Activated CD4-positive, alpha-beta T cell treated with anti-CD3 and anti-CD28 coated beads, Interleukin-10, Interleukin-2, amounts not matched to agents 100 ng/mL and 50 ng/mL, durations not matched to agents 16 hours and 8 hours (primary cell): ENCODE measurements around the gene NAB2.
A peak's percentile ranks its signal among the peaks of the same experiment; 100 is the strongest.
"Not testable (repeated sequence)": the region's sequence is repeated elsewhere in the genome, so short reads cannot be mapped to it uniquely, and the experiment has no call there.

Experiments
- DNase-seq: peaks from one replicate; pipeline ENCODE4 v3.0.0-alpha.2; 2020

NAB2 gene

GRCh38 chr12:57072661-57073060 is 16.3 kb upstream of the NAB2 start:
- no peak for DNase-seq

- DNase-seq, result not testable (repeated sequence)
Measured at GRCh38 chr12:57073566-57074450, 15.1 kb upstream of the NAB2 start.

- peak; percentile 100 for DNase-seq
Measured at GRCh38 chr12:57078519-57079404, 10.2 kb upstream of the NAB2 start, which contains the start of gene NEMP1. NEMP1 (minus strand) TSS chr12:57078791; CDS start chr12:57078745, 46 bp downstream.

DNA sequence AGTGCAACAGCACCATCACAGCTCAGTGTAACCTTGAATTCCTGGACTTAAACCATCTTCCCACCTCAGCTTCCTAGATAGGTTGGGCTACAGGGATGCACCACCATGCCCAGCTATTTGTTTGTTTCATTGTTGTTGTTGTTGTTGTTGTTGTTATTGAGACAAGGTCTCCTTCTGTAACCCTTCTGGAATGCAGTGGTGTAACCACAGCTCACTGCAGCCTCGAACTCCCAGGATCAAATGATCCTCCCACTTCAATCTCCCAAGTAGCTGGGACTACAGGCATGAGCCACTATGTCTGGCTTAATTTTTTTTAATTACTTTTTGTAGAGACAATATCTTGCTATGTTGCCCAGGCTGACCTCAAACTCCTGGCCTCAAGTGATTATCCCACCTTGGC is 9.1 kb upstream of the NAB2 start:
- no peak for DNase-seq

DNA sequence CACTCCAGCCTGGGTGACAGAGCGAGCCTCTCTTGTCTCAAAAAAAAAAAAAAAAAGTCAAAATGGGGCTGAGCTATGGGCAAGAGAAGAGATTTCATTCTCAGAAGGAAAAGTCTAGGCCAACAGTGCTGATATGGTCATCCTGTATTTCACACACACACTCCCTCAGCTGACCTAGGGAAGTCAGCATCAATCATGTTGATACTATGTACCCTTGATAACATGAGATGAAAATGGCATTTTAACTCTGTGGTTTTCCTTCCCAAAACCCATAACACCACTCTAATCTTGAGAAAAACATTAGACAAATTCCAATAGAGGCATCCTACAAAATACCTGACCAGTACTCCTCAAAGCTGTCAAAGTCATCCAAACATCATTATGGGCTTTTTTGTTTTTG is 8.1 kb upstream of the NAB2 start:
- no peak for DNase-seq

DNA sequence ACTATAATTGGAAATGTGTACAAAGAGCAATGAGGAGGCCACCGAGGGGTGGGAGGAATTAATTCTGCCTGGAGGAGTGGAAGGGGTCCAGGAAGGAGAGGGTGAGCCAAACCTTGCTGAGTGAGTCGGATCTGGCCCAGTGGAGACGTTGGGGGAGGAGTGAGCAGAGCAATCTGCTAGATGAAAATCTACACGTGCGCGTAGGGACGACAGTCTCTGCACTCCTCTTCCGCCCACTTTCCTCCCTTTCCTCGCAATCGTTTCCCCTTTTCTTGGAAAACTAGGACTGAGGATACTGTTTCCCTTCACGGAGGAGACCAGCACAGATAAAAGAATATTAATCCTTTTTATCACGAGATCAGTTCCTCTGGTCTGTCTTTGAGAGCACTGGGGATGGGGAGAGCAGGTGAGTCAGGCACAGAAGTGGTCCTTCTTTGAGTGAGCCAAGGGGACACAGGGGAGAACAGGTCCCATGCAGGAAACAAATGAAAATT is 2.9 kb upstream of the NAB2 start:
- peak; percentile 64 for DNase-seq

- peak; percentile 59 for DNase-seq
Measured at GRCh38 chr12:57086493-57087009, 2.4 kb upstream of the NAB2 start.

DNA sequence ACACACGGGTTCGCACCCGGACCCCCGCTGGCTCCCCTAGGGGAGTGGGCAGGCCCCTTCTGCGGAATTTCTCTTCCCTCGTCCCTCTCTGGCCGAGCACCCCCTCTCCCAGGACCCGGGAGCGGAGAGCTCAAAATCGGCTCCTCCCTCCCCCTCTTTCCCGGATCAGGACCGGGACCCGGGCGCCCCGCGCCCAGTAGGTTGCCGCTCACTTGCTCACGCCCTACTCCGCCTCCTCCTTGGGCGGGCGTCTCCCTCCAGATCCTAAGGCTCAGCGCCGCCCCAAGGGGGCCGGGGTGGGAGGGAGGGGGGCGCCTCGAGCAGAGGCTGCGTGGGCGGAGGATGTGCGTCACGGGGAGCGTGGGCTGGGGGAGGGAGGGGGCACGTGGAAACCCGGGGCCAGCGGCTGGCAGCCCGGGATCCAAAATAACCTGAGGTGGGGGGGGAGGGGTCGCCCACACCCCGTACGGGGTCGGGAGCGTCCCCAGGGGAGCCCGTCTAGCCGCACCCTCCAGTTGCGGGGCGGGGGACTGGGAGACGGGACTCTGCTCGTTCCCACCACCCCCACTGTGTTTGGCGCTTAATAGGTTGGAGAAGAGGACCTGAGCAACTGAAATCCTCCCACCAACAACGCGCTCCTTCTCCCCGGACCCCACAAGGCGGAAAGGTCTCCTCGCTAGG is 1.8 kb upstream of the NAB2 start:
- DNase-seq, result peak; percentile 92

GRCh38 chr12:57087691-57088353 is 1.1 kb upstream of the NAB2 start:
- peak; percentile 90 for DNase-seq

DNA sequence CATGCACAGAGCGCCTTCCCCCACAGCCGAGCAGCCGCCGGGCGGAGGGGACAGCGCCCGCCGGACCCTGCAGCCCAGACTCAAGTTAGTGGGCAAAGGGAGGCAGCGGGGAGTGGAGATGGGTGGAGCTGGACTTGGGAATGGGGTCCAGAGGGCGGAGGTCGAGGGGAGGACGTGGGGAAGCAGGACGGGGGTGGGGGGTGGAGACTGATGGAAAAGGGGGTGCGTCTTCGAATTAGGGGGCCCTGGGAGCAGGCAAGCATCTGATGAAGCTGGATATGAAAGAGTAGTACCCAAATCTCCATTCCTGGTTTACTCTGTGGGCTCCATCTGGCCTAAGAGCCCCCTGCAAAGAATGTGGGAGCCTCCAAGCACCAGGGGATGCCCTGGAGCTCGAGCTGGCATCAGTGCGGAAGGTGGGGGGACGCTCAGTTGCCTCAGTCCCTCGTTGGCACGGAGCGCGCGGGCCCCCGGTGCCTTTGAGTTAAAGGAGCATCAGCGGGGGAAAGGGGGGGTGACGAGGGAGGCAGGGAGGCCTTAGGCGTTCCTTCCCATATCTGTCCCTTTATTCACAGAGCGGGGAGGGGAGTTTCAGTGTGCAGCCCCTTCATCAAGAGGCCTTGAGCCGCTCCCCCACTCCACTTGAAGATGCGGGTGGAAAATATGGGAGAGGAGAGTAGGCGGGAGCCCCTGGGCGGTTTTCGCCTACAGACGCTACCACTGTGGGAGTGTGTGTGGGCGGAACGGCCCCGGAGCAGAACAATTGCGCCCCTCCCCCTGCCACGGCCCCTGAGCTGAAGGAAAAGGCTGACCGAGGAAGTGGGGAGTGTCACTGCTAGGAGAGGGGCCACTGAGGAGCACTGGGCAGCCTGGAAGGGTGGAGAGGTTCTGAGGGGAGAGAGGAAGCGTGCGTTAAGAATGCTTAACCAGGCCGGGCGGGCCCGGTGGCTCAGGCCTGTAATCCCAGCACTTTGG is 644 bp downstream of the NAB2 start:
- peak; percentile 67 for DNase-seq

DNA sequence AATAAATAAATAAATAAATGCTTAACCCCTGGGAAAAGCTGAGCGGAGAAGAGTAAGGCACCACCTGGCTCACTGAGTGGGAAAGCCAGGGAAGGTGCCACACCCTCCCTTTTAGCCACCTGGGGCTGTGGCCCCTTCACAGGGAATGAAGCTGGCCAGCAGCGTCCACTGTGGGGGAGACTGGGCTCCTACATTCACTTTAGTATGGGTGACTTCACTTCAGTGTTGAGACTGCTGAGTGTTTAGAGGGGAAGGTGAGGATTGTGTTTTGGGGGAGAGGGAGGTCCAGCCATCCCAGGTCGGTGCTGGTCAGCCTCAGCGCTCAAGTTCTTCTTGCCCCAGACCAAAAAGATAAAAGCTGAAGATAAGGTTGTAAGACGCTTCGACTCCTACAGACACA is 1.6 kb downstream of the NAB2 start:
- no peak for DNase-seq

GRCh38 chr12:57090924-57091637 is 2.2 kb downstream of the NAB2 start:
- DNase-seq, result no peak

DNA sequence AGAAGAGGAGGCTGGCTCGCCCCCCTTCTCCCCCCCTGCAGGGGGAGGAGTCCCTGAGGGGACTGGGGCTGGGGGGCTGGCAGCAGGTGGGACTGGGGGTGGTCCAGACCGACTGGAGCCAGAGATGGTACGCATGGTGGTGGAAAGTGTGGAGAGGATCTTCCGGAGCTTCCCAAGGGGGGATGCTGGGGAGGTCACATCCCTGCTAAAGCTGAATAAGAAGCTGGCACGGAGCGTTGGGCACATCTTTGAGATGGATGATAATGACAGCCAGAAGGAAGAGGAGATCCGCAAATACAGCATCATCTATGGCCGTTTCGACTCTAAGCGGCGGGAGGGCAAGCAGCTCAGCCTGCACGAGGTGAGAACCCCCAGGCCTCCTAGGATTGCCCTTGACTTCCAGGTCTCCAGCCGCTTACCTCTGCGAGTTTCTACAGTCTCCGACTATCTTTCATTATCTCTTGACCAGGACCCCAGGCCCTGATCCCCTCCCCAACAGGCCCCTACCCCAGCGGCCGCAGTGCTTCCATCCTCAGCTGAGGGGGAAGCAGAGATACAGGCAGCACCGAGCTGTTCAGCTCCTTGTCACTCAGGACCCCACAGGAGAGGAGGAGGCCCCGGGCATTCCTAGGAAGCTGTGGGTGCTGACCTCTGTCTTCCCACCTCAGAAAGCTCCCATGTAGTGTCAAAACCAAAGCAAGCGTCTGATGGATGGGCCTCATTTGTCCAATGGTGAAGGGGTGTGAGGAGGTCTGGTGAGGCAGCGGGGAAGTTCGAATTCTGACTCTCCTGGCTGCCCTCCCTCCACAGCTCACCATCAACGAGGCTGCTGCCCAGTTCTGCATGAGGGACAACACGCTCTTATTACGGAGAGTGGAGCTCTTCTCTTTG is 3.0 kb downstream of the NAB2 start:
- no peak for DNase-seq

GRCh38 chr12:57092529-57092862 is 3.6 kb downstream of the NAB2 start:
- DNase-seq, result no peak

DNA sequence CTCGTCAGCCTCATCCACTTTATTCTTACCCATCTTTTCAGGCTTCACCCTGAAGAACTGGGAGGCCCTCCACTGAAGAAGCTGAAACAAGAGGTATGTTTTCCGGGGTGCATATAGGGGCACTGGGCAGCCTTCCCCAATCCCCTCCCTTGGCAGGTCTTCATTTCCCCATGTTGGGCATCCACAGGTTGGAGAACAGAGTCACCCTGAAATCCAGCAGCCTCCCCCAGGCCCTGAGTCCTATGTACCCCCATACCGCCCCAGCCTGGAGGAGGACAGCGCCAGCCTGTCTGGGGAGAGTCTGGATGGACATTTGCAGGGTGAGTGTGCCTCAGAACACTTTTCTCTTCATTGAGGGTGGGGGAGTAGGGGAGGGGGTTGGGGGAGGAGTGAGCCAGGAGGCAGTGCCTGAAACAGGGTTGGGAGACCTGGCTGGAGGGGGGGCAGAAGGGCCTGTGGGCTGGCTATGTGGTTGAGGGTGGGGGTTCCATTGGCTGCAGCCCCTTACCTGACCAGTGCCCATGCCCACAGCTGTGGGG is 4.0 kb downstream of the NAB2 start:
- DNase-seq, result no peak

DNA sequence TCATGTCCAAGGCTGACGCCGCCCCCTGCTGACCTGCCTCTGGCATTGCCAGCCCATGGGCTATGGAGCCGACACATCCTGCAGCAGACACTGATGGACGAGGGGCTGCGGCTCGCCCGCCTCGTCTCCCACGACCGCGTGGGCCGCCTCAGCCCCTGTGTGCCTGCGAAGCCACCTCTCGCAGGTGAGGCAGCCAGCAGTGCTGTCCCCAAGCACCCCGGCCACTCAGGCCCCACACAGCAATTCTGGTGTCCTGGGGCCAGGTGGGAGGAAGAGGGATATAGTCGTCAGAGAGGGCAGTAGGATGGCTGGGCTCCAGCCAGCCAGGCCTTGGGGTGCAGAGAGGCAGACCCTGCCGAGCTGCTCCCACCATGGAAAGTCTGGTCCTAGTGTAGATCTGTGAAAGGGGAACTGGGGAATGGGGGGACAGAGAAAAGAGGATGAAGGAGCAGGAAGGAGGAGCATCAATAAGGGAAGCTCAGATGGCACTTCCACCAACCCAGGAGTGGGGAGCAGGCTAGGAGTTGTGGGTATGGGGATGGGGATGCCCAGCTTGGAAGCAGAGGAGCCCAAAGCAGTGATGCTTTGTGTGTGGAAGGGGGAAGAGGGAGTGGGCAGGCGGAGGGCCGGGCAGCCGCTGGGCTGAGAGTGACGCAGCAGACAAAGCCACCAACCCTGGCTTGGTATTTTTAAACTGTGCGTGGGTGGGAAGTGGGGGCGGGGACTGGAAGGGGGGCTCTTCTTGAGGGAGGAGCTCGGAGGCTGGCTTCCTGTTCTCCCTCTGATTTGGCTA is 4.7 kb downstream of the NAB2 start:
- peak; percentile 72 for DNase-seq

GRCh38 chr12:57094208-57095160 is 5.6 kb downstream of the NAB2 start:
- no peak for DNase-seq
